HepG2 (cell line): ENCODE data around the gene ABHD1. TPM values are rescaled to one million over a fixed set of nuclear protein-coding genes. Genes with fewer than 3 reads are reported as not detected.

Experiments
- AHDC1 ChIP-seq: sonication (generic); formaldehyde crosslinking; IDR thresholded peaks from 2 replicates; pipeline ENCODE4 v1.5.1; 2020; ENCODE audit warnings: mild to moderate bottlenecking, missing genetic modification reagents, borderline replicate concordance
- ARNTL ChIP-seq: sonication (generic); formaldehyde crosslinking; IDR thresholded peaks from 2 replicates; pipeline ENCODE4 v1.4.0; 2020; ENCODE audit warnings: mild to moderate bottlenecking, missing genetic modification reagents
- BCL6 ChIP-seq: IDR thresholded peaks from 2 replicates; pipeline ENCODE4 v1.6.1; 2016; ENCODE audit warnings: missing genetic modification reagents, missing compliant biosample characterization
- EEA1 ChIP-seq: sonication (generic); formaldehyde crosslinking; IDR thresholded peaks from 2 replicates; pipeline ENCODE4 v1.5.1; 2020; ENCODE audit warnings: mild to moderate bottlenecking, missing genetic modification reagents, borderline replicate concordance
- HINFP ChIP-seq: sonication (generic); formaldehyde crosslinking; IDR thresholded peaks from 2 replicates; pipeline ENCODE4 v1.4.0; 2020; ENCODE audit warnings: low read depth, mild to moderate bottlenecking, missing genetic modification reagents
- KDM1A ChIP-seq: IDR thresholded peaks from 2 replicates; pipeline ENCODE4 v1.6.1; 2016; ENCODE audit warnings: missing compliant biosample characterization
- KLF13 ChIP-seq: sonication (generic); formaldehyde crosslinking; IDR thresholded peaks from 2 replicates; pipeline ENCODE4 v1.4.0; 2020; ENCODE audit warnings: mild to moderate bottlenecking, missing genetic modification reagents
- MED13 ChIP-seq: sonication (generic); formaldehyde crosslinking; IDR thresholded peaks from 2 replicates; pipeline ENCODE4 v1.5.0; 2020; ENCODE audit warnings: missing genetic modification reagents
- NFATC3 ChIP-seq: sonication (generic); formaldehyde crosslinking; IDR thresholded peaks from 2 replicates; pipeline ENCODE4 v1.5.1; 2020; ENCODE audit warnings: mild to moderate bottlenecking, missing genetic modification reagents
- NR1H2 ChIP-seq: sonication (generic); formaldehyde crosslinking; IDR thresholded peaks from 2 replicates; pipeline ENCODE4 v1.8.1; 2022; ENCODE audit warnings: low read depth, missing genetic modification reagents, borderline replicate concordance
- SCMH1 ChIP-seq: sonication (generic); formaldehyde crosslinking; IDR thresholded peaks from 2 replicates; pipeline ENCODE4 v1.9.0; 2021; ENCODE audit warnings: missing genetic modification reagents, mild to moderate bottlenecking, borderline replicate concordance
- SRF ChIP-seq: IDR thresholded peaks from 2 replicates; pipeline ENCODE4 v1.6.1; 2011; ENCODE audit warnings: mild to moderate bottlenecking, low read depth, low read length, moderate library complexity
- STAG1 ChIP-seq: sonication (generic); formaldehyde crosslinking; IDR thresholded peaks from 2 replicates; pipeline ENCODE4 v1.4.0; 2020; ENCODE audit warnings: missing genetic modification reagents
- U2AF1 ChIP-seq: fragments of 200-400 bp; formaldehyde crosslinking; optimal IDR thresholded peaks from 2 replicates; pipeline ENCODE3; 2017; ENCODE audit warnings: mild to moderate bottlenecking, low read depth, low read length
- ZMYM2 ChIP-seq: sonication (generic); formaldehyde crosslinking; IDR thresholded peaks from 2 replicates; pipeline ENCODE4 v1.8.0; 2022; ENCODE audit warnings: mild to moderate bottlenecking, missing genetic modification reagents
- ZNF280B ChIP-seq: sonication (generic); formaldehyde crosslinking; IDR thresholded peaks from 2 replicates; pipeline ENCODE4 v1.5.0; 2020; ENCODE audit warnings: missing genetic modification reagents, mild to moderate bottlenecking, borderline replicate concordance
- polyA plus RNA-seq, 8 experiments: library from polyadenylated mRNA; depleted of rRNA in 3 of 8; stranded (reverse) in 7 of 8; unstranded in 1 of 8; fragments of >200 nt; fragmentation: Illumina TruSeq in 4 of 8; extraction: Trizol in 4 of 8; gene quantifications; 2 replicates each; pipeline versions ENCODE4 v1.2.1 to v1.2.3, GENCODE V29; 2011 to 2016; ENCODE audit warnings: low read depth in 4 of 8, missing spikeins in 1 of 8, mixed read lengths in 1 of 8; ENCODE audit not compliant: insufficient read depth in 1 of 8
- total RNA-seq, 5 experiments: library from RNA; depleted of rRNA; stranded (reverse); fragments of >200 nt; fragmentation: Illumina TruSeq; extraction: Trizol; gene quantifications; 2 replicates each; pipeline ENCODE4 v1.2.3, GENCODE V29; 2016; ENCODE audit warnings: low read depth in 1 of 5
- TF ChIP-seq, protein P1 (sequence below): sonication (generic); formaldehyde crosslinking; IDR thresholded peaks from 2 replicates; pipeline ENCODE4 v1.9.0; 2021; ENCODE audit warnings: missing genetic modification reagents, borderline replicate concordance

Gene ABHD1
- total and polyA plus RNA-seq, 2 of the 13 experiments (the other 11 are each of a cell fraction or from before 2014, with no cell fraction given): 0.04 to 0.81 TPM

DNA sequence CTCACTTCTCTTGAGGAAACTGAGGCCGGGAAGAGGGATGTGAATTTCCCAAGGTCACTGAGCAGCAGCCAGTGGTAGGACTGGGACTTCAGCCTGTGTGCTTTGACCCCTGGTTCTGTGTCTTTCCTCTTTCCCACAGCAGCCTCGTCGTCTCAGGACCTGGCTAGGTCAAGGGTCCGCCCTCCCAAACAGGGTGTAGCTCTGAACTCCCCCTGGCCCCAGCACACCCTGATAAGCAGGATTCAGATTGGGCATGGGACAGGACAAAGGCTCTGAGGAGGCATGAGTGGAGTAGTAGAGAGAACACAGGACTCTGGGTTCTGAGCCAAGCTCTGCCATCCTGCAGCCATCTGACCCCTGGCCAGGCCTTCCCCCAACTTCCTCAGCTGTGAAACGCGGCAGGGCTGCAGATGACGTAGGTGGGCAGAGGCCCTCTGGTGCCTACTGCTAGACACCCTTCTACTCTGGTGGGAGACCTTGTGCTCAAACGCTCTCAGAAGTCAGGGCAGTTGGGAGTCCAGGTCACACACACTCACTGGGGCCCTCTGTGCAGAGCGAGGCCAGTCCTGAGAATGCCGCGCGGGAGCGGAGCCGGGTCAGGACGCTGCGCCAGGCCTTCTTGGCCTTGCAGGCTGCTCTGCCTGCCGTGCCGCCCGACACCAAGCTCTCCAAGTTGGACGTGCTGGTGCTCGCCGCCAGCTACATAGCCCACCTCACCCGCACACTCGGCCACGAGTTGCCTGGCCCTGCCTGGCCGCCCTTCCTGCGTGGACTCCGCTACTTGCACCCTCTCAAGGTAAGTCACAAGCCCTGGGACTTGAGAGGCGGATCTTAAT is 26.2 kb downstream of the ABHD1 start (continued):
- TF ChIP-seq U2AF1 (no peak), BCL6 (CRISPR knock-in tag) (no peak), STAG1 (CRISPR knock-in tag) (0 out of 2 replicates have a peak, but pooled peaks have one; percentile 13), ARNTL (CRISPR knock-in tag) (0 out of 2 replicates have a peak, but pooled peaks have one; percentile 22), SCMH1 (no peak), KDM1A (no peak), EEA1 (CRISPR knock-in tag) (no peak), KLF13 (no peak), HINFP (no peak), NR1H2 (0 out of 2 replicates have a peak, but pooled peaks have one; percentile 45), AHDC1 (CRISPR knock-in tag) (no peak), SRF (no peak), NFATC3 (CRISPR knock-in tag) (no peak), ZMYM2 (CRISPR knock-in tag) (no peak), MED13 (CRISPR knock-in tag) (no peak), ZNF280B (CRISPR knock-in tag) (peak; percentile 52)
- TF ChIP-seq, protein P1, sequence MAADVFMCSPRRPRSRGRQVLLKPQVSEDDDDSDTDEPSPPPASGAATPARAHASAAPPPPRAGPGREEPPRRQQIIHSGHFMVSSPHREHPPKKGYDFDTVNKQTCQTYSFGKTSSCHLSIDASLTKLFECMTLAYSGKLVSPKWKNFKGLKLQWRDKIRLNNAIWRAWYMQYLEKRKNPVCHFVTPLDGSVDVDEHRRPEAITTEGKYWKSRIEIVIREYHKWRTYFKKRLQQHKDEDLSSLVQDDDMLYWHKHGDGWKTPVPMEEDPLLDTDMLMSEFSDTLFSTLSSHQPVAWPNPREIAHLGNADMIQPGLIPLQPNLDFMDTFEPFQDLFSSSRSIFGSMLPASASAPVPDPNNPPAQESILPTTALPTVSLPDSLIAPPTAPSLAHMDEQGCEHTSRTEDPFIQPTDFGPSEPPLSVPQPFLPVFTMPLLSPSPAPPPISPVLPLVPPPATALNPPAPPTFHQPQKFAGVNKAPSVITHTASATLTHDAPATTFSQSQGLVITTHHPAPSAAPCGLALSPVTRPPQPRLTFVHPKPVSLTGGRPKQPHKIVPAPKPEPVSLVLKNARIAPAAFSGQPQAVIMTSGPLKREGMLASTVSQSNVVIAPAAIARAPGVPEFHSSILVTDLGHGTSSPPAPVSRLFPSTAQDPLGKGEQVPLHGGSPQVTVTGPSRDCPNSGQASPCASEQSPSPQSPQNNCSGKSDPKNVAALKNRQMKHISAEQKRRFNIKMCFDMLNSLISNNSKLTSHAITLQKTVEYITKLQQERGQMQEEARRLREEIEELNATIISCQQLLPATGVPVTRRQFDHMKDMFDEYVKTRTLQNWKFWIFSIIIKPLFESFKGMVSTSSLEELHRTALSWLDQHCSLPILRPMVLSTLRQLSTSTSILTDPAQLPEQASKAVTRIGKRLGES (CRISPR knock-in tag): no peak
